HepG2 (cell line): ENCODE results near the gene CAMTA1. TPM values are rescaled to one million over a fixed set of nuclear protein-coding genes. Genes with fewer than 3 reads are reported as not detected.
A peak's percentile ranks its signal among the peaks of the same experiment; 100 is the strongest.

Source experiments
- ATAC-seq: fragments of 200-7000 bp; cut with Tn5 transposase; 3 replicates; pipeline ENCODE4 v1.9.1; 2020; ENCODE audit warnings: mild to moderate bottlenecking, moderate library complexity
- BruUV-seq: library from RNA; stranded (reverse); fragments of 400-500 nt; replicated peaks from 2 replicates; lab custom pipeline; 2021; lab: Mats Ljungman, UMichigan
- CTCF ChIA-PET: fragments of 300-600 bp; formaldehyde crosslinking; extraction: SDS; loops from one replicate; lab custom pipeline; 2021; ENCODE audit warnings: low total read pairs, inconsistent platforms, low intra/inter-chr PET ratio; lab: Yijun Ruan, JAX
- POLR2A ChIA-PET: fragments of 350-600 bp; sonication (Branson Sonifier 250); formaldehyde crosslinking; loops from one replicate; lab custom pipeline; 2020; ENCODE audit warnings: antibody characterized with exemption, inconsistent platforms; lab: Yijun Ruan, JAX
- DNase-seq: peaks from one replicate; pipeline ENCODE4 v3.0.0-alpha.2; 2015; ENCODE audit warnings: low spot score
- FAIRE-seq: peaks from 3 replicates; lab custom pipeline; 2011; peaks lifted over from hg19 to GRCh38; lab: Jason Lieb, UNC
- H2AFZ ChIP-seq: one replicate; pipeline ENCODE4 v1.6.1; 2011; ENCODE audit warnings: low read length, inconsistent platforms
- H3K27ac ChIP-seq: fragments of 300-600 bp; 3 replicates; pipeline ENCODE4 v1.8.0; 2011; ENCODE audit warnings: mixed run types, mild to moderate bottlenecking, mixed read lengths, low read length, inconsistent platforms; ENCODE audit not compliant: insufficient read depth; ENCODE audit errors: extremely low read length
- H3K27me3 ChIP-seq, 2 experiments: fragments of 200-600 bp in 1 of 2; 2 replicates in 1 of 2; 3 replicates in 1 of 2; pipeline versions ENCODE4 v1.6.0 to v1.8.0; 2011; ENCODE audit warnings: low read length in 2 of 2, mild to moderate bottlenecking in 2 of 2, moderate library complexity in 2 of 2, inconsistent platforms in 1 of 2; ENCODE audit not compliant: insufficient read depth in 2 of 2, control insufficient read depth in 1 of 2
- H3K36me3 ChIP-seq, 2 experiments: fragments of 200-600 bp in 1 of 2; replicated peaks in 1 of 2; 2 replicates in 1 of 2; 3 replicates in 1 of 2; pipeline versions ENCODE4 v1.5.1 to v1.8.0; 2011; ENCODE audit warnings: low read length in 2 of 2, inconsistent platforms in 1 of 2; ENCODE audit not compliant: insufficient read depth in 2 of 2, control insufficient read depth in 1 of 2
- H3K4me1 ChIP-seq: 2 replicates; pipeline ENCODE4 v1.5.1; 2012; ENCODE audit warnings: low read length, inconsistent platforms; ENCODE audit not compliant: insufficient read depth
- H3K4me2 ChIP-seq: 2 replicates; pipeline ENCODE4 v1.6.0; 2011; ENCODE audit warnings: low read depth, low read length, inconsistent platforms
- H3K4me3 ChIP-seq, 3 experiments: fragments of 200-600 bp in 1 of 3; sonication (generic), shearing (Covaris generic) in 1 of 3; replicated peaks in 1 of 3; 2 replicates each; pipeline ENCODE4 v1.5.1; 2011 to 2016; ENCODE audit warnings: low read length in 3 of 3, inconsistent platforms in 2 of 3, low read depth in 2 of 3, mild to moderate bottlenecking in 2 of 3, control low read depth in 1 of 3, mixed read lengths in 1 of 3; ENCODE audit not compliant: insufficient read depth in 1 of 3
- H3K79me2 ChIP-seq: one replicate; pipeline ENCODE4 v1.6.1; 2011; ENCODE audit warnings: low read length, inconsistent platforms; ENCODE audit not compliant: insufficient read depth
- H3K9ac ChIP-seq: 2 replicates; pipeline ENCODE4 v1.6.0; 2011; ENCODE audit warnings: mild to moderate bottlenecking, low read depth, low read length, inconsistent platforms; ENCODE audit not compliant: insufficient read depth
- H3K9me3 ChIP-seq: 2 replicates; pipeline ENCODE4 v1.5.1; 2012; ENCODE audit warnings: mild to moderate bottlenecking, low read length
- H4K20me1 ChIP-seq: 2 replicates; pipeline ENCODE4 v1.6.0; 2011; ENCODE audit warnings: inconsistent platforms, mild to moderate bottlenecking, low read length, moderate library complexity; ENCODE audit not compliant: insufficient read depth
- ATF7 ChIP-seq, 2 experiments: fragments of 450-650 bp in 1 of 2; sonication (generic) in 1 of 2; formaldehyde crosslinking in 1 of 2; IDR thresholded peaks; 2 replicates each; pipeline versions ENCODE4 v1.4.0 to v1.6.1; 2016 to 2020; ENCODE audit warnings: antibody characterized with exemption in 1 of 2, mild to moderate bottlenecking in 1 of 2, missing genetic modification reagents in 1 of 2
- CEBPG ChIP-seq: IDR thresholded peaks from 2 replicates; pipeline ENCODE4 v1.6.1; 2016
- LBX2 ChIP-seq: sonication (generic); formaldehyde crosslinking; IDR thresholded peaks from 2 replicates; pipeline ENCODE4 v1.5.0; 2020; ENCODE audit warnings: missing genetic modification reagents, mild to moderate bottlenecking, borderline replicate concordance
- MEF2D ChIP-seq: sonication (generic); formaldehyde crosslinking; IDR thresholded peaks from 2 replicates; pipeline ENCODE4 v1.5.1; 2020; ENCODE audit warnings: mild to moderate bottlenecking, missing genetic modification reagents
- SIN3B ChIP-seq: fragments of 150-350 bp; IDR thresholded peaks from 2 replicates; pipeline ENCODE4 v1.6.1; 2014; ENCODE audit warnings: low read length
- SMAD1 ChIP-seq: sonication (generic); formaldehyde crosslinking; IDR thresholded peaks from 2 replicates; pipeline ENCODE4 v1.4.0; 2020; ENCODE audit warnings: missing genetic modification reagents, low read depth, mild to moderate bottlenecking, borderline replicate concordance
- ZNF629 ChIP-seq: sonication (generic); formaldehyde crosslinking; conservative IDR thresholded peaks from 2 replicates; pipeline ENCODE4 v1.5.0; 2020; ENCODE audit warnings: missing genetic modification reagents
- ZNF772 ChIP-seq: sonication (generic); formaldehyde crosslinking; IDR thresholded peaks from 2 replicates; pipeline ENCODE4 v1.5.0; 2020; ENCODE audit warnings: mild to moderate bottlenecking, missing genetic modification reagents
- ZNF775 ChIP-seq: sonication (generic); formaldehyde crosslinking; IDR thresholded peaks from 2 replicates; pipeline ENCODE4 v1.4.0; 2020; ENCODE audit warnings: missing genetic modification reagents, mild to moderate bottlenecking, moderate library complexity, borderline replicate concordance
- WGBS: methylation state at CpG from one replicate; pipeline ENCODE4 v1.1.6; 2017; ENCODE audit warnings: low lambda C conversion rate; 5-methylcytosine and 5-hydroxymethylcytosine counted together
- in situ Hi-C: cut with HindIII; loops from 2 replicates; pipeline ENCODE4 v1.10.0; 2017; ENCODE audit warnings: low pct_unique_long_range_greater_than_20kb; ENCODE audit not compliant: extremely low pct_ligation_motif_present
- intact Hi-C: fragments of 100-400 bp; cut with micrococcal nuclease; formaldehyde crosslinking; loops from one replicate; pipeline ENCODE4 v1.10.0; 2022; ENCODE audit not compliant: unreplicated experiment
- polyA plus RNA-seq, 8 experiments: library from polyadenylated mRNA; depleted of rRNA in 3 of 8; stranded (reverse) in 7 of 8; unstranded in 1 of 8; fragments of >200 nt; fragmentation: Illumina TruSeq in 4 of 8; extraction: Trizol in 4 of 8; gene quantifications; 2 replicates each; pipeline versions ENCODE4 v1.2.1 to v1.2.3, GENCODE V29; 2011 to 2016; ENCODE audit warnings: low read depth in 4 of 8, missing spikeins in 1 of 8, mixed read lengths in 1 of 8; ENCODE audit not compliant: insufficient read depth in 1 of 8
- total RNA-seq, 5 experiments: library from RNA; depleted of rRNA; stranded (reverse); fragments of >200 nt; fragmentation: Illumina TruSeq; extraction: Trizol; gene quantifications; 2 replicates each; pipeline ENCODE4 v1.2.3, GENCODE V29; 2016; ENCODE audit warnings: low read depth in 1 of 5
- TF ChIP-seq, protein P1 (sequence below): sonication (generic); formaldehyde crosslinking; IDR thresholded peaks from 2 replicates; pipeline ENCODE4 v1.4.0; 2020; ENCODE audit warnings: missing genetic modification reagents, borderline replicate concordance

Gene CAMTA1
- total and polyA plus RNA-seq, 2 of the 13 experiments (the other 11 are each of a cell fraction or from before 2014, with no cell fraction given): 25.0 to 36.4 TPM

- DNase-seq (no peak), ATAC-seq (no peak), FAIRE-seq (no peak)
- TF ChIP-seq SMAD1 (CRISPR knock-in tag) (no peak), SIN3B (no peak), CEBPG (CRISPR knock-in tag) (no peak), ATF7 (IDR thresholded peaks at IDR 0.05) (peak; percentile 90), ATF7 (CRISPR knock-in tag; IDR thresholded peaks at IDR 0.05) (no peak)
- Histone ChIP-seq H3K36me3 (no peaks in the 10 kb centered on the region), H3K79me2 (no peaks in the 10 kb centered on the region), H2AFZ (no peak overlapping the region), H3K9me3 (no peaks in the 10 kb centered on the region), H3K4me1 (no peaks in the 10 kb centered on the region), H3K4me2 (no peak overlapping the region), H3K9ac (no peak overlapping the region), H3K27me3 (peaks cover 6 to 31% of the 10 kb centered on the region in 2 experiments; a peak in 3 of 5 replicates), H4K20me1 (no peaks in the 10 kb centered on the region), H3K27ac (no peak overlapping the region), H3K4me3 (no peak overlapping the region)
- 34% methylated on average over 7 of the region's 12 CpGs for WGBS
- in situ Hi-C loops: no loop called here
- ChIA-PET CTCF (no interaction called here), POLR2A (no interaction called here)
- intact Hi-C loops: no loop called here
- BruUV-seq: no TSS peak
These were observed 788.2 kb downstream of the CAMTA1 start for GRCh38 chr1:7573481-7573880.

GRCh38 chr1:7574121-7575040 is 789.1 kb downstream of the CAMTA1 start:
- in situ Hi-C loops: no loop called here
- BruUV-seq: no TSS peak
- H3K79me2 ChIP-seq: no peaks in the 10 kb centered on the region
- no peak overlapping the region for H3K9ac ChIP-seq
- no peak for TF ChIP-seq LBX2 (CRISPR knock-in tag)
- peak; percentile 81; the same call in 1 of the 2 replicates for TF ChIP-seq MEF2D (CRISPR knock-in tag)
- peak; percentile 76; the same call in 1 of the 2 replicates for TF ChIP-seq ZNF629 (CRISPR knock-in tag)
- no peak for TF ChIP-seq ZNF775 (CRISPR knock-in tag)
- TF ChIP-seq ZNF772 (CRISPR knock-in tag): no peak
- TF ChIP-seq, protein P1, sequence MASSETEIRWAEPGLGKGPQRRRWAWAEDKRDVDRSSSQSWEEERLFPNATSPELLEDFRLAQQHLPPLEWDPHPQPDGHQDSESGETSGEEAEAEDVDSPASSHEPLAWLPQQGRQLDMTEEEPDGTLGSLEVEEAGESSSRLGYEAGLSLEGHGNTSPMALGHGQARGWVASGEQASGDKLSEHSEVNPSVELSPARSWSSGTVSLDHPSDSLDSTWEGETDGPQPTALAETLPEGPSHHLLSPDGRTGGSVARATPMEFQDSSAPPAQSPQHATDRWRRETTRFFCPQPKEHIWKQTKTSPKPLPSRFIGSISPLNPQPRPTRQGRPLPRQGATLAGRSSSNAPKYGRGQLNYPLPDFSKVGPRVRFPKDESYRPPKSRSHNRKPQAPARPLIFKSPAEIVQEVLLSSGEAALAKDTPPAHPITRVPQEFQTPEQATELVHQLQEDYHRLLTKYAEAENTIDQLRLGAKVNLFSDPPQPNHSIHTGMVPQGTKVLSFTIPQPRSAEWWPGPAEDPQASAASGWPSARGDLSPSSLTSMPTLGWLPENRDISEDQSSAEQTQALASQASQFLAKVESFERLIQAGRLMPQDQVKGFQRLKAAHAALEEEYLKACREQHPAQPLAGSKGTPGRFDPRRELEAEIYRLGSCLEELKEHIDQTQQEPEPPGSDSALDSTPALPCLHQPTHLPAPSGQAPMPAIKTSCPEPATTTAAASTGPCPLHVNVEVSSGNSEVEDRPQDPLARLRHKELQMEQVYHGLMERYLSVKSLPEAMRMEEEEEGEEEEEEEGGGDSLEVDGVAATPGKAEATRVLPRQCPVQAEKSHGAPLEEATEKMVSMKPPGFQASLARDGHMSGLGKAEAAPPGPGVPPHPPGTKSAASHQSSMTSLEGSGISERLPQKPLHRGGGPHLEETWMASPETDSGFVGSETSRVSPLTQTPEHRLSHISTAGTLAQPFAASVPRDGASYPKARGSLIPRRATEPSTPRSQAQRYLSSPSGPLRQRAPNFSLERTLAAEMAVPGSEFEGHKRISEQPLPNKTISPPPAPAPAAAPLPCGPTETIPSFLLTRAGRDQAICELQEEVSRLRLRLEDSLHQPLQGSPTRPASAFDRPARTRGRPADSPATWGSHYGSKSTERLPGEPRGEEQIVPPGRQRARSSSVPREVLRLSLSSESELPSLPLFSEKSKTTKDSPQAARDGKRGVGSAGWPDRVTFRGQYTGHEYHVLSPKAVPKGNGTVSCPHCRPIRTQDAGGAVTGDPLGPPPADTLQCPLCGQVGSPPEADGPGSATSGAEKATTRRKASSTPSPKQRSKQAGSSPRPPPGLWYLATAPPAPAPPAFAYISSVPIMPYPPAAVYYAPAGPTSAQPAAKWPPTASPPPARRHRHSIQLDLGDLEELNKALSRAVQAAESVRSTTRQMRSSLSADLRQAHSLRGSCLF (CRISPR knock-in tag): no peak
- no peaks in the 10 kb centered on the region for H3K36me3 ChIP-seq
- H3K27me3 ChIP-seq: peaks cover 6 to 38% of the 10 kb centered on the region in 2 experiments; a peak in 3 of 5 replicates
- intact Hi-C loops: no loop called here
- H3K4me3 ChIP-seq: no peak overlapping the region
- no peak for FAIRE-seq
- no peak overlapping the region for H3K27ac ChIP-seq
- POLR2A ChIA-PET: interaction anchor here (0.6 kb wide), 1 partner anchor 19 kb away, joined by 4 read pairs; no protein-coding TSS in a partner anchor
- no peaks in the 10 kb centered on the region for H3K4me1 ChIP-seq
- DNase-seq: no peak
- H3K9me3 ChIP-seq: no peaks in the 10 kb centered on the region
- no peaks in the 10 kb centered on the region for H4K20me1 ChIP-seq
- CTCF ChIA-PET: no interaction called here
- H2AFZ ChIP-seq: no peak overlapping the region
- peak; percentile 49 for ATAC-seq
- WGBS: 19% methylated on average over 12 of the region's 26 CpGs
- H3K4me2 ChIP-seq: no peak overlapping the region
